Measurements from ENCODE around the gene FERMT1.

Gene FERMT1

DNA sequence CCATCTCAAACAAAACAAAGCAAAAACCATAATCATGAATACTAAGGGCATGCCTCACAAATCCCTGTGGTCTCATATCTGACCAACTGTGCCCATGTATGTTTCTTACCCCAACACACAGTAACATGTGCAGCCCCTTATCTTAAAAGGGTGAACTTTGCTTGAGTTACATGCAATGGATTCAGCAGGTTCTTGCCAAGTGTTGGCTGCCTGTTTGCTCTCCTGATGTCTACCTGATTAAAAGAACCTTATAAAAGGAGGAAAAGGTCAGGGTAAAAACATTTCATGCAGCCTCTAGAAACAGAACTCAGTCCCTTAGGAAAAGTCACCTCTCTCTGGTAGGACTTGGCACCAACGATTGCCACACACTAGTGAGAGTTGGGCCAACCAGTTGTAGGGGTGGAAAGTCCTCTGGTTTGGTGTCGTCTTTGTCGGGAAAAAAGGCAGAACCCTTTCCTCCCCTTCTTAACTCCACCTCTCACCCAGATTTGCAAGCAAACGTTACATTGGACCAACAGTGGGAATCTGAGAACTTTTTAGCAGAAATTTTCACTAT is 55.0 kb downstream of the FERMT1 start:
- TF ChIP-seq, protein P1, sequence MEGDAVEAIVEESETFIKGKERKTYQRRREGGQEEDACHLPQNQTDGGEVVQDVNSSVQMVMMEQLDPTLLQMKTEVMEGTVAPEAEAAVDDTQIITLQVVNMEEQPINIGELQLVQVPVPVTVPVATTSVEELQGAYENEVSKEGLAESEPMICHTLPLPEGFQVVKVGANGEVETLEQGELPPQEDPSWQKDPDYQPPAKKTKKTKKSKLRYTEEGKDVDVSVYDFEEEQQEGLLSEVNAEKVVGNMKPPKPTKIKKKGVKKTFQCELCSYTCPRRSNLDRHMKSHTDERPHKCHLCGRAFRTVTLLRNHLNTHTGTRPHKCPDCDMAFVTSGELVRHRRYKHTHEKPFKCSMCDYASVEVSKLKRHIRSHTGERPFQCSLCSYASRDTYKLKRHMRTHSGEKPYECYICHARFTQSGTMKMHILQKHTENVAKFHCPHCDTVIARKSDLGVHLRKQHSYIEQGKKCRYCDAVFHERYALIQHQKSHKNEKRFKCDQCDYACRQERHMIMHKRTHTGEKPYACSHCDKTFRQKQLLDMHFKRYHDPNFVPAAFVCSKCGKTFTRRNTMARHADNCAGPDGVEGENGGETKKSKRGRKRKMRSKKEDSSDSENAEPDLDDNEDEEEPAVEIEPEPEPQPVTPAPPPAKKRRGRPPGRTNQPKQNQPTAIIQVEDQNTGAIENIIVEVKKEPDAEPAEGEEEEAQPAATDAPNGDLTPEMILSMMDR (IDR thresholded peaks at IDR 0.05): no peak

DNA sequence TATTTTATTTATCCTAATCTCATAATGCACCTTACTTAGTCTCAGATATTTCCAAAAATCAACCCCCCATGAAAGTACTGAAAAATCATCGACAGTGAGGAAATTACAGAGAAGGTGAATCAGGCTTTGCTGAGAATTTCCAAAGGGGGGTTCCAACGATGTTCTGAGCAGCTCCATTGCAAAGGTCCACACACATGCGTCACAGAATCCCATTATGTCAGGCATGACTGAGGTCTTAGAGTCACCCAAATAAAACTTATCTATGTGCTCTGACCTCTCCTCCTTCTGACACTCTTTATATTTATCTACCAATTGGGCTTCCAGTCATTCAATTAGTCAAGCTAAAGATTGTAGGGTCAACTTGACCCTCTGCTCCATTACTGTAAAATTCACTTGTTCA is 56.2 kb downstream of the FERMT1 start:
- TF ChIP-seq, protein P1 (IDR thresholded peaks at IDR 0.05): no peak

DNA sequence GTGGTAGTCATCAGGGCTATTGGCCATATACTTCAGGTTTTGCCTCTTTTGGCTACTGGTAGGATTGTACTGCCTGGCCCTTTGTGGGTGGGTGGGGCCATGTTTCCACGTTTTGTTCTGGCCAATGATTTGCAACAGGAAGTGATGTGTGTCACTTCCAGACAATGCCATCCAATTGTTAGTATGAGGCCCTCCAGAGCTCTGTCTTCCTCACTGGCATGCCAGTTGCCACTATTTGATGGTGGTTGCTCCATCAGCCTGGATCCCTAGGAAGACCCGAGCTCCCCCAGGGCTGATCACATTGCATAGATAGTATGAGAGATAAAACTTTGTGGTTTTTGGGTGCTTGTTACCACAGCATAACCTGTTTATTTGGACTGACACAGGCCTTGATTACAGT is 61.3 kb downstream of the FERMT1 start:
- TF ChIP-seq, protein P1 (IDR thresholded peaks at IDR 0.05): no peak

- TF ChIP-seq, protein P1 (IDR thresholded peaks at IDR 0.05): no peak
These were observed 62.6 kb downstream of the FERMT1 start for GRCh38 chr20:6060213-6060612.

DNA sequence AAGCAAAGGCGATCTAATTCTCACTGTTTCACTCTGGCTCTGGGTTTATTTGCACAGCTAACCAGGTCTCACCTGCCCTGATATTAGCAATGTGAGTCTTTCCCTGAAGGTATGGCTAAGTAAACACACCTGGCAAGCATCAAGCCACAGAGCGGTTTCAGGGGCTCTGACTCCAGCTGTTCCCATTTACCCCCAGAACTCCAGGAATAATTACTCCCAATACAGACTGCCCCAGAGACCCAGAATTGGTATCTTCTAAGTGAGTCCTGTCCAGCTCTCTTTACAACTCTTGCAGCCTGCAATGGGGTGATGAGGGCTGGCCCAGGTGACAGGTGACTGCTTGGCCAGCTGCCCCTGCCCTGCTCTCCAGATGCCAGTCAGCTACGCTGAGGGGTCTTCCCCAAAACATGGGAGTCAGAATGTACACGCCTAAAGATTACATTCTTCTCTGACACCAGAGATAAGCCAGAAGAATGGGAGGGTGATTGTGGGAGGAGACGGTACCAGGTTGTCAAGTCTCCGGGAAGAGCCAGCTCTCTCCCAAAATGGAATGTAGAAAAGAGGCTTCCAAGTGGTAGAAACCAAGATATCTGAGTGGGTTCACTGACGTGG is 64.0 kb downstream of the FERMT1 start:
- TF ChIP-seq, protein P1 (IDR thresholded peaks at IDR 0.05): no peak

DNA sequence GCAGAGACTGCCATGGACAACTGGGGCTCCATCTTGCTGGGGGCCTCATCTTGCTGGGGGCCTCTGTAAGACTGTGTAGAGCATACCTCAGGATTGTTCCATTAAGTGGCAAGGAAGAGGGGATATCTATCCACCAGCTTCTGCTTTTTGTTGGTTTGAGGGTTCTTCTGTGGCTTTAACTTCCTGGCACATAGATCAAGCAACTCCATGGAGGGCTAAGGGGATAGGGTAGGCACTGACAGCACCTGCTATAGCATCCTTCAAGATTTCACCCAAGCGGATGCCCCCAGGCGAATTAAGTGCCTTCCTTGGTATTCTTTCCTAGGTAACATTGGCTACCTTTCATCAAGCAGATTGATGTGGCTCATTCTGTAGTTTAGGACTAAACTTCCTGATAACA is 65.1 kb downstream of the FERMT1 start:
- TF ChIP-seq, protein P1 (IDR thresholded peaks at IDR 0.05): no peak

GRCh38 chr20:6057139-6057538 is 65.7 kb downstream of the FERMT1 start:
- TF ChIP-seq, protein P1 (IDR thresholded peaks at IDR 0.05): no peak
